ENCODE results near the gene RUNX2.

The RUNX2 gene

GRCh38 chr6:45423111-45423823 lies 95.1 kb downstream of the RUNX2 start:
- peaks cover 2% of the 10 kb centered on the region; the same call in 1 of the 2 replicates for H3K27me3 ChIP-seq (replicated peaks; ENCODE audit: control insufficient read depth, insufficient read depth, low read length)

GRCh38 chr6:45423824-45424450 lies 95.8 kb downstream of the RUNX2 start:
- TF ChIP-seq CTCF (IDR thresholded peaks at IDR 0.05; ENCODE audit: insufficient read depth, low read length, poor library complexity, severe bottlenecking): no peak
- Histone ChIP-seq H3K36me3 (ENCODE audit: control insufficient read depth, insufficient read depth, low read length) (no peaks in the 10 kb centered on the region), H3K4me3 (replicated peaks; ENCODE audit: low read depth, low read length) (no peak overlapping the region), H3K27me3 (replicated peaks; ENCODE audit: control insufficient read depth, insufficient read depth, low read length) (peaks cover 2% of the 10 kb centered on the region; the same call in 1 of the 2 replicates)
- DNase-seq (ENCODE audit: extremely low read depth, insufficient read length): no peak

More at GRCh38 chr6:45423111-45423823, 95.1 kb downstream of the RUNX2 start:
- H3K4me3 ChIP-seq (replicated peaks; ENCODE audit: low read depth, low read length): peak overlapping the region; percentile 41
- no peak for TF ChIP-seq CTCF (IDR thresholded peaks at IDR 0.05; ENCODE audit: insufficient read depth, low read length, poor library complexity, severe bottlenecking)
- DNase-seq (ENCODE audit: extremely low read depth, insufficient read length): no peak
- no peaks in the 10 kb centered on the region for H3K36me3 ChIP-seq (ENCODE audit: control insufficient read depth, insufficient read depth, low read length)

GRCh38 chr6:45424451-45424861 lies 96.3 kb downstream of the RUNX2 start:
- Histone ChIP-seq H3K36me3 (ENCODE audit: control insufficient read depth, insufficient read depth, low read length) (no peaks in the 10 kb centered on the region), H3K27me3 (replicated peaks; ENCODE audit: control insufficient read depth, insufficient read depth, low read length) (peaks cover 2% of the 10 kb centered on the region; the same call in 1 of the 2 replicates), H3K4me3 (replicated peaks; ENCODE audit: low read depth, low read length) (no peak overlapping the region)
- DNase-seq (ENCODE audit: extremely low read depth, insufficient read length): no peak
- TF ChIP-seq CTCF (IDR thresholded peaks at IDR 0.05; ENCODE audit: insufficient read depth, low read length, poor library complexity, severe bottlenecking): no peak

GRCh38 chr6:45426251-45426650 lies 98.1 kb downstream of the RUNX2 start:
- no peak for DNase-seq (ENCODE audit: extremely low read depth, insufficient read length)
- no peaks in the 10 kb centered on the region; the same call in 1 of the 2 replicates for H3K27me3 ChIP-seq (replicated peaks; ENCODE audit: control insufficient read depth, insufficient read depth, low read length)
- TF ChIP-seq CTCF (IDR thresholded peaks at IDR 0.05; ENCODE audit: insufficient read depth, low read length, poor library complexity, severe bottlenecking): no peak
- no peaks in the 10 kb centered on the region for H3K36me3 ChIP-seq (ENCODE audit: control insufficient read depth, insufficient read depth, low read length)
- no peak overlapping the region for H3K4me3 ChIP-seq (replicated peaks; ENCODE audit: low read depth, low read length)

- no peak overlapping the region for H3K4me3 ChIP-seq (replicated peaks; ENCODE audit: low read depth, low read length)
- TF ChIP-seq CTCF (IDR thresholded peaks at IDR 0.05; ENCODE audit: insufficient read depth, low read length, poor library complexity, severe bottlenecking): no peak
- no peak for DNase-seq (ENCODE audit: extremely low read depth, insufficient read length)
- H3K36me3 ChIP-seq (ENCODE audit: control insufficient read depth, insufficient read depth, low read length): no peaks in the 10 kb centered on the region
- no peaks in the 10 kb centered on the region; the same call in 1 of the 2 replicates for H3K27me3 ChIP-seq (replicated peaks; ENCODE audit: control insufficient read depth, insufficient read depth, low read length)
These were observed 99.6 kb downstream of the RUNX2 start for GRCh38 chr6:45427726-45428125.
